K562 (cell line): ENCODE results near the gene IMP4. TPM values are rescaled to one million over a fixed set of nuclear protein-coding genes. Genes with fewer than 3 reads are reported as not detected.

Source experiments
- BCOR ChIP-seq: fragments of 450-650 bp; IDR thresholded peaks from 2 replicates; pipeline ENCODE4 v1.6.1; 2016
- BRF2 ChIP-seq: IDR thresholded peaks from 3 replicates; pipeline ENCODE4 v1.6.1; 2011; ENCODE audit warnings: borderline replicate concordance, mild to moderate bottlenecking; ENCODE audit not compliant: insufficient read length, insufficient read depth
- ELK1 ChIP-seq: sonication (generic); formaldehyde crosslinking; IDR thresholded peaks from 2 replicates; pipeline ENCODE4 v1.8.1; 2022; ENCODE audit warnings: missing genetic modification reagents
- ID3 ChIP-seq, 2 experiments: fragments of 250-450 bp in 1 of 2; fragments of 450-650 bp in 1 of 2; sonication (Bioruptor Pico) in 1 of 2; IDR thresholded peaks; 2 replicates each; pipeline versions ENCODE4 v1.6.1 to v1.8.0; 2016 to 2021; ENCODE audit warnings: mild to moderate bottlenecking in 2 of 2, moderate library complexity in 2 of 2, missing compliant biosample characterization in 1 of 2, missing genetic modification characterization in 1 of 2
- KDM4B ChIP-seq, 2 experiments: fragments of 450-650 bp in 1 of 2; sonication (generic) in 1 of 2; IDR thresholded peaks; 2 replicates each; pipeline ENCODE4 v1.6.1; 2016 to 2017; ENCODE audit warnings: borderline replicate concordance in 2 of 2, antibody characterized with exemption in 1 of 2, low read depth in 1 of 2, mild to moderate bottlenecking in 1 of 2
- MNT ChIP-seq, 2 experiments: fragments of 450-650 bp; conservative IDR thresholded peaks; 2 replicates each; pipeline ENCODE4 v1.6.1; 2017; ENCODE audit warnings: mild to moderate bottlenecking in 2 of 2, moderate library complexity in 2 of 2
- MTF1 ChIP-seq: fragments of 250-450 bp; sonication (Bioruptor Pico); IDR thresholded peaks from 2 replicates; pipeline ENCODE4 v1.9.0; 2021; ENCODE audit warnings: moderate library complexity, mild to moderate bottlenecking, inconsistent platforms, borderline replicate concordance
- NFRKB ChIP-seq: fragments of 450-650 bp; IDR thresholded peaks from 2 replicates; pipeline ENCODE4 v1.6.1; 2016; ENCODE audit warnings: low read depth
- RB1 ChIP-seq: fragments of 450-650 bp; IDR thresholded peaks from 2 replicates; pipeline ENCODE4 v1.6.1; 2017; ENCODE audit warnings: low read depth, mild to moderate bottlenecking
- REST ChIP-seq, 2 experiments: fragments of 450-650 bp; formaldehyde crosslinking in 1 of 2; IDR thresholded peaks; 2 replicates each; pipeline versions ENCODE4 v1.4.0 to v1.6.1; 2014 to 2020; ENCODE audit warnings: mild to moderate bottlenecking in 2 of 2, borderline replicate concordance in 1 of 2, low read depth in 1 of 2
- SOX6 ChIP-seq: fragments of 450-650 bp; IDR thresholded peaks from 2 replicates; pipeline ENCODE4 v1.6.1; 2014; ENCODE audit warnings: mild to moderate bottlenecking
- TCF3 ChIP-seq: sonication (generic); formaldehyde crosslinking; IDR thresholded peaks from 2 replicates; pipeline ENCODE4 v1.4.0; 2020; ENCODE audit warnings: mild to moderate bottlenecking, missing genetic modification reagents
- ZKSCAN8 ChIP-seq: fragments of 200-800 bp; sonication (Bioruptor generic); IDR thresholded peaks from 2 replicates; pipeline ENCODE4 v1.6.1; 2016; ENCODE audit warnings: missing genetic modification characterization, missing compliant biosample characterization
- ZNF175 ChIP-seq: fragments of 200-800 bp; sonication (Bioruptor generic); IDR thresholded peaks from 2 replicates; pipeline ENCODE4 v1.6.1; 2016; ENCODE audit warnings: low read depth, mild to moderate bottlenecking, missing genetic modification characterization, missing compliant biosample characterization
- polyA plus RNA-seq, 8 experiments: library from polyadenylated mRNA; depleted of rRNA in 4 of 8; stranded (reverse) in 5 of 8; unstranded in 3 of 8; fragments of >200 nt; fragmentation: Nextera tagmentation in 2 of 8; fragmentation: Illumina TruSeq in 1 of 8; extraction: Ambion mirVana in 2 of 8; extraction: Trizol in 1 of 8; gene quantifications; 2 replicates each; pipeline versions ENCODE4 v1.2.1 to v1.2.3, GENCODE V29; 2011 to 2014; ENCODE audit warnings: inconsistent platforms in 1 of 8, missing spikeins in 1 of 8
- total RNA-seq, 7 experiments: library from RNA; depleted of rRNA in 6 of 7; stranded (reverse); fragments of >200 nt in 6 of 7; fragmentation: Illumina TruSeq in 2 of 7; extraction: Trizol in 2 of 7; gene quantifications; 2 replicates each; pipeline versions ENCODE4 v1.2.1 to v1.2.3, GENCODE V29; 2011 to 2021; ENCODE audit warnings: low replicate concordance in 1 of 7

Gene IMP4
- total and polyA plus RNA-seq, 9 of the 15 experiments (the other 6 are each of a cell fraction or from before 2014, with no cell fraction given): 35.4 to 209 (median 100.0) TPM

- TF ChIP-seq ID3 (CRISPR knock-in tag; IDR thresholded peaks at IDR 0.05) (no peak), ID3 (tag; IDR thresholded peaks at IDR 0.05) (peak; percentile 64; the same call in 1 of the 2 replicates), ZNF175 (CRISPR knock-in tag) (peak; percentile 72), REST (IDR thresholded peaks at IDR 0.05; ENCODE audit: borderline replicate concordance) (peak; percentile 16; the same call in 1 of the 2 replicates), REST (CRISPR knock-in tag; IDR thresholded peaks at IDR 0.05; ENCODE audit: low read depth) (no peak), BCOR (no peak), TCF3 (peak; percentile 31; the same call in 1 of the 2 replicates), RB1 (no peak), ELK1 (no peak), SOX6 (peak; percentile 65), MTF1 (CRISPR knock-in tag) (no peak), BRF2 (no peak), MNT (conservative IDR thresholded peaks at IDR 0.05) (peak; percentile 61 to 72), KDM4B (IDR thresholded peaks at IDR 0.05; ENCODE audit: borderline replicate concordance in 2 of 2, low read depth in 1 of 2) (no peak), NFRKB (no peak), ZKSCAN8 (CRISPR knock-in tag) (no peak; the same call in 1 of the 2 replicates)
Observed at GRCh38 chr2:130337735-130338325, 4.9 kb upstream of the IMP4 start (continued).
